Cardiac muscle cell (in vitro differentiated cells and primary cell): ENCODE results near the gene SMARCAD1. TPM values are rescaled to one million over a fixed set of nuclear protein-coding genes. Genes with fewer than 3 reads are reported as not detected.
A peak's percentile ranks its signal among the peaks of the same experiment; 100 is the strongest.

ENCODE experiments used
- DNase-seq, 2 donors: peaks; one replicate each; pipeline versions ENCODE4 v3.0.0 to v3.0.0-alpha.2; 2010 to 2017; ENCODE audit warnings: low read depth in 1 of 2, low spot score in 1 of 2
- H3K27ac ChIP-seq: fragments of 200-600 bp; sonication (generic); 2 replicates; pipeline ENCODE4 v1.5.1; 2016
- H3K27me3 ChIP-seq: fragments of 200-600 bp; sonication (generic); 2 replicates; pipeline ENCODE4 v1.6.0; 2016; ENCODE audit warnings: control low read depth
- H3K36me3 ChIP-seq: fragments of 200-600 bp; sonication (generic); 2 replicates; pipeline ENCODE4 v1.5.1; 2016; ENCODE audit warnings: control low read depth
- H3K4me1 ChIP-seq: fragments of 200-600 bp; sonication (generic); 2 replicates; pipeline ENCODE4 v1.8.1; 2017; ENCODE audit warnings: low read depth, mild to moderate bottlenecking, mixed run types
- H3K4me3 ChIP-seq: fragments of 200-600 bp; sonication (generic); 2 replicates; pipeline ENCODE4 v1.5.1; 2016; ENCODE audit warnings: mild to moderate bottlenecking
- H3K9me3 ChIP-seq: fragments of 200-600 bp; sonication (generic); 2 replicates; pipeline ENCODE4 v1.5.1; 2017; ENCODE audit warnings: low read depth, mild to moderate bottlenecking, control low read depth
- CTCF ChIP-seq: IDR thresholded peaks from 2 replicates; pipeline ENCODE4 v1.5.1; 2012; ENCODE audit warnings: low read depth, mild to moderate bottlenecking, low read length
- polyA plus RNA-seq: library from polyadenylated mRNA; unstranded; fragments of >200 nt; fragmentation: Nextera tagmentation; extraction: Ambion mirVana; gene quantifications from 2 replicates; pipeline ENCODE4 v1.2.1, GENCODE V29; 2016
- total RNA-seq: library from RNA; depleted of rRNA; stranded (reverse); fragments of >200 nt; gene quantifications from 2 replicates; pipeline ENCODE4 v1.2.3, GENCODE V29; 2016

Gene SMARCAD1
- total and polyA plus RNA-seq, 2 experiments from 2014 or later, result 19.4 to 20.6 TPM

DNA sequence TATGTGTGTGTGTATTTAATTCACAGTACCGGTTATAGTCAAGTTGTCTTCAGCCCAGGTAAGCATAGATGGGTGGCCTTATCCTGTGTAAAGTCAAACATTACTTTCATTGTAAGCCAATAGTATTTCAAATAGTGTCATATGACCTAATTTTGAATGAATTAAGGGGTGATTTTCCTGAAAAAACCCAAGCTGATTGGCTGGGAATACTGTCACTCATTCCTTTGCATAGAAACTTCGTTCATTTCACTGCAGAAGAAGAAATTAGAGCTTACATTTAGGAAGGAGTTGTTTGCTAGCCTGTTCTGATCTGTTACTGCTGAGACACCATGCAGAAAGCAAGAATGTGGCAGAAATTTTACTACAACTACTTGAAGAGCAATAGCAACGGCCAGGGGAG lies 45.4 kb downstream of the SMARCAD1 start:
- no peak overlapping the region for H3K4me3 ChIP-seq
- no peak for TF ChIP-seq CTCF
- no peaks in the 10 kb centered on the region for H3K27me3 ChIP-seq
- H3K27ac ChIP-seq, result no peak overlapping the region
- no peaks in the 10 kb centered on the region for H3K4me1 ChIP-seq
- no peak for DNase-seq
- H3K36me3 ChIP-seq, result peaks cover 37% of the 10 kb centered on the region
- no peaks in the 10 kb centered on the region for H3K9me3 ChIP-seq

DNA sequence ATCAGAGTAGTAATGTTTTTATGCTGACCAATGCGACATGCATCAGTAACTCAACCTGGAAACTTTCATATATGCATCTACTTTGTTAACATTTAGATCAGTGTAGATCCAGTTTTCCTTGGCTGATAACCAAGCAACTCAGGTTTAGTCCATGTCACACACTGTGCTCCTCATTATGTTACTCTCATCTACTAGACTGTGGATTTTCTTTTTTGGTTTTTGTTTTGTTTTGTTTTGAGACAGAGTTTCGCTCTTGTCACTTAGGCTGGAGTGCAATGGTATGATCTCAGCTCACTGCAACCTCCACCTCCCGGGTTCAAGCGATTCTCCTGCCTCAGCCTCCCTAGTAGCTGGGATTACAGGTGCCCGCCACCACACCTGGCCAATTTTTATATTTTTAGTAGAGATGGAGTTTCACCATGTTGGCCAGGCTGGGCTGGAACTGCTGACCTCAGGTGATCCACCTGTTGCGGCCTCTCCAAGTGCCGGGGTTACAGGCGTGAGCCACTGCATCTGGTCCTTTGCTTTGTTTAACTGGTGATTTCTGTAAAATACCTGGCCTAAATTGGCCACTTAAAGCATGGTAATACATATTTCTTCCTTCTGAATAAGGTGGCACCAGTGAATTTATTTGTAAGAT lies 48.6 kb downstream of the SMARCAD1 start:
- no peak overlapping the region for H3K27ac ChIP-seq
- no peaks in the 10 kb centered on the region for H3K9me3 ChIP-seq
- no peak for DNase-seq
- peaks cover 21% of the 10 kb centered on the region for H3K36me3 ChIP-seq
- no peak for TF ChIP-seq CTCF
- no peak overlapping the region for H3K4me3 ChIP-seq
- H3K4me1 ChIP-seq, result no peaks in the 10 kb centered on the region
- no peaks in the 10 kb centered on the region for H3K27me3 ChIP-seq

GRCh38 chr4:94256828-94257227 lies 49.2 kb downstream of the SMARCAD1 start:
- H3K4me1 ChIP-seq, result no peaks in the 10 kb centered on the region
- peak; percentile 14 for TF ChIP-seq CTCF
- peaks cover 21% of the 10 kb centered on the region for H3K36me3 ChIP-seq
- no peak for DNase-seq
- no peak overlapping the region for H3K4me3 ChIP-seq
- H3K9me3 ChIP-seq, result no peaks in the 10 kb centered on the region
- H3K27ac ChIP-seq, result no peak overlapping the region
- no peaks in the 10 kb centered on the region for H3K27me3 ChIP-seq

GRCh38 chr4:94262163-94263016 lies 54.7 kb downstream of the SMARCAD1 start:
- Histone ChIP-seq H3K4me1 (no peaks in the 10 kb centered on the region), H3K9me3 (no peaks in the 10 kb centered on the region), H3K27me3 (no peaks in the 10 kb centered on the region), H3K36me3 (peaks cover 26% of the 10 kb centered on the region), H3K4me3 (no peak overlapping the region), H3K27ac (no peak overlapping the region)
- TF ChIP-seq CTCF, result no peak
- DNase-seq, result no peak

GRCh38 chr4:94267037-94267436 lies 59.4 kb downstream of the SMARCAD1 start:
- peaks cover 38% of the 10 kb centered on the region for H3K36me3 ChIP-seq
- no peak for DNase-seq
- no peak for TF ChIP-seq CTCF

More at GRCh38 chr4:94267037-94267436, 59.4 kb downstream of the SMARCAD1 start:
- Histone ChIP-seq H3K9me3 (no peaks in the 10 kb centered on the region), H3K4me1 (no peaks in the 10 kb centered on the region), H3K4me3 (no peak overlapping the region), H3K27ac (no peak overlapping the region), H3K27me3 (no peaks in the 10 kb centered on the region)
